HepG2 (cell line): ENCODE data around the gene SUV39H2. TPM values are rescaled to one million over a fixed set of nuclear protein-coding genes. Genes with fewer than 3 reads are reported as not detected.

Experiments
- MTF2 ChIP-seq: sonication (generic); formaldehyde crosslinking; IDR thresholded peaks from 2 replicates; pipeline ENCODE4 v1.5.0; 2020; ENCODE audit warnings: missing genetic modification reagents, borderline replicate concordance
- POLR2AphosphoS2 ChIP-seq: IDR thresholded peaks from 2 replicates; pipeline ENCODE4 v1.6.1; 2011; ENCODE audit warnings: low read depth, low read length, improper control_type of control experiment
- ZFP82 ChIP-seq: sonication (generic); formaldehyde crosslinking; IDR thresholded peaks from 2 replicates; pipeline ENCODE4 v1.5.1; 2020; ENCODE audit warnings: mild to moderate bottlenecking, missing genetic modification reagents, borderline replicate concordance
- ZNF136 ChIP-seq: sonication (generic); formaldehyde crosslinking; IDR thresholded peaks from 2 replicates; pipeline ENCODE4 v1.8.1; 2022; ENCODE audit warnings: low read depth, mild to moderate bottlenecking, moderate library complexity, missing genetic modification reagents
- polyA plus RNA-seq, 8 experiments: library from polyadenylated mRNA; depleted of rRNA in 3 of 8; stranded (reverse) in 7 of 8; unstranded in 1 of 8; fragments of >200 nt; fragmentation: Illumina TruSeq in 4 of 8; extraction: Trizol in 4 of 8; gene quantifications; 2 replicates each; pipeline versions ENCODE4 v1.2.1 to v1.2.3, GENCODE V29; 2011 to 2016; ENCODE audit warnings: low read depth in 4 of 8, missing spikeins in 1 of 8, mixed read lengths in 1 of 8; ENCODE audit not compliant: insufficient read depth in 1 of 8
- total RNA-seq, 5 experiments: library from RNA; depleted of rRNA; stranded (reverse); fragments of >200 nt; fragmentation: Illumina TruSeq; extraction: Trizol; gene quantifications; 2 replicates each; pipeline ENCODE4 v1.2.3, GENCODE V29; 2016; ENCODE audit warnings: low read depth in 1 of 5
- TF ChIP-seq, protein P1 (sequence below): sonication (generic); formaldehyde crosslinking; IDR thresholded peaks from 2 replicates; pipeline ENCODE4 v1.4.0; 2020; ENCODE audit warnings: missing genetic modification reagents, borderline replicate concordance
- TF ChIP-seq, protein P2 (sequence below): sonication (generic); formaldehyde crosslinking; IDR thresholded peaks from 2 replicates; pipeline ENCODE4 v1.4.0; 2020; ENCODE audit warnings: mild to moderate bottlenecking, missing genetic modification reagents, borderline replicate concordance
- TF ChIP-seq, protein P3 (sequence below): sonication (generic); formaldehyde crosslinking; IDR thresholded peaks from 2 replicates; pipeline ENCODE4 v1.5.0; 2020; ENCODE audit warnings: mild to moderate bottlenecking, missing genetic modification reagents
- TF ChIP-seq, protein P4 (sequence below): sonication (generic); formaldehyde crosslinking; IDR thresholded peaks from 2 replicates; pipeline ENCODE4 v1.5.0; 2020; ENCODE audit warnings: missing genetic modification reagents
- TF ChIP-seq, protein P5 (sequence below): sonication (generic); formaldehyde crosslinking; IDR thresholded peaks from 2 replicates; pipeline ENCODE4 v1.4.0; 2020; ENCODE audit warnings: missing genetic modification reagents, borderline replicate concordance
- TF ChIP-seq, protein P6 (sequence below): sonication (generic); formaldehyde crosslinking; conservative IDR thresholded peaks from 2 replicates; pipeline ENCODE4 v1.4.0; 2020; ENCODE audit warnings: mild to moderate bottlenecking, missing genetic modification reagents, moderate library complexity
- TF ChIP-seq, protein P7 (sequence below): sonication (generic); formaldehyde crosslinking; IDR thresholded peaks from 2 replicates; pipeline ENCODE4 v1.8.1; 2023; ENCODE audit warnings: mild to moderate bottlenecking, inconsistent platforms, moderate library complexity, missing genetic modification reagents, borderline replicate concordance

SUV39H2 gene
- total and polyA plus RNA-seq, 2 of the 13 experiments (the other 11 are each of a cell fraction or from before 2014, with no cell fraction given) = 9.0 to 44.3 TPM

DNA sequence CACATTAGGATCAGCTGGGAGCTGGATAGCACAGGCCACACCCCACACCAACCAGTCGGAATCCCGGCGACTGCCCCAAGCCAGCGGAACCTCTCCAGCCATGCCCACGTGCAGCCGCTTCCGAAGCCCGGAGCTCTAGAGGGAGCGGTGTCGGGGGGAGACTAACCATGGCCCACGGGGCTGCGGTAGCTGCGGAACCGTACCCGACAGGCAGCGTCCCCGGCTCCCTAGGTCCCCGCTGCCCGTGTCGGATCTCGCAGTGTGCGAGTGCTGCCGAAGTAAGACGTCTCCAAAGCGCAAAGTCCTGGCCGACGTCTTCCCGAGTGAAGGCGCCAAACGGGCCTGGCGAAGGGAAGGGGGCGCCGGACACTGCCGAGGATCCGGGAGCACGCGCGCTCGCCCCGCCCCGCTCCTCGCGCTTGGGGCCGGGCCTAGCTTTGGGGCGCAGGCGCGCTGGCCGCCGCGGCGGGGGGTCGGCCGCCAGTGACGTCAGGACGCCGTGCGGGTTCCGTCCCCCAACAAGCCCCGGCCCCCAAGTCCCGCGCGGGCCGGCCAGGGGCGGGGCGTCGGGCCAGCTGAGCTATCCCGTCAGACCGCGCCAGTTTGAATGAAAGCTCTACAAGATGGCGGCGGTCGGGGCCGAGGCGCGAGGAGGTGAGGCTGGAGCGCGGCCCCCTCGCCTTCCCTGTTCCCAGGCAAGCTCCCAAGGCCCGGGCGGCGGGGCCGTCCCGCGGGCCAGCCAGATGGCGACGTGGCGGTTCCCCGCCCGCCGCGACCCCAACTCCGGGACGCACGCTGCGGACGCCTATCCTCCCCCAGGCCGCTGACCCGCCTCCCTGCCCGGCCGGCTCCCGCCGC lies at the start of gene SUV39H2 (continued):
- TF ChIP-seq, protein P1, sequence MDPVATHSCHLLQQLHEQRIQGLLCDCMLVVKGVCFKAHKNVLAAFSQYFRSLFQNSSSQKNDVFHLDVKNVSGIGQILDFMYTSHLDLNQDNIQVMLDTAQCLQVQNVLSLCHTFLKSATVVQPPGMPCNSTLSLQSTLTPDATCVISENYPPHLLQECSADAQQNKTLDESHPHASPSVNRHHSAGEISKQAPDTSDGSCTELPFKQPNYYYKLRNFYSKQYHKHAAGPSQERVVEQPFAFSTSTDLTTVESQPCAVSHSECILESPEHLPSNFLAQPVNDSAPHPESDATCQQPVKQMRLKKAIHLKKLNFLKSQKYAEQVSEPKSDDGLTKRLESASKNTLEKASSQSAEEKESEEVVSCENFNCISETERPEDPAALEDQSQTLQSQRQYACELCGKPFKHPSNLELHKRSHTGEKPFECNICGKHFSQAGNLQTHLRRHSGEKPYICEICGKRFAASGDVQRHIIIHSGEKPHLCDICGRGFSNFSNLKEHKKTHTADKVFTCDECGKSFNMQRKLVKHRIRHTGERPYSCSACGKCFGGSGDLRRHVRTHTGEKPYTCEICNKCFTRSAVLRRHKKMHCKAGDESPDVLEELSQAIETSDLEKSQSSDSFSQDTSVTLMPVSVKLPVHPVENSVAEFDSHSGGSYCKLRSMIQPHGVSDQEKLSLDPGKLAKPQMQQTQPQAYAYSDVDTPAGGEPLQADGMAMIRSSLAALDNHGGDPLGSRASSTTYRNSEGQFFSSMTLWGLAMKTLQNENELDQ (CRISPR knock-in tag) = no peak
- TF ChIP-seq MTF2 (CRISPR knock-in tag) (no peak; the same call in 1 of the 2 replicates), ZNF136 (CRISPR knock-in tag) (peak; percentile 80; the same call in 1 of the 2 replicates), ZFP82 (CRISPR knock-in tag) (0 out of 2 replicates have a peak, but pooled peaks have one; percentile 55), POLR2AphosphoS2 (no peak)
- TF ChIP-seq, protein P2, sequence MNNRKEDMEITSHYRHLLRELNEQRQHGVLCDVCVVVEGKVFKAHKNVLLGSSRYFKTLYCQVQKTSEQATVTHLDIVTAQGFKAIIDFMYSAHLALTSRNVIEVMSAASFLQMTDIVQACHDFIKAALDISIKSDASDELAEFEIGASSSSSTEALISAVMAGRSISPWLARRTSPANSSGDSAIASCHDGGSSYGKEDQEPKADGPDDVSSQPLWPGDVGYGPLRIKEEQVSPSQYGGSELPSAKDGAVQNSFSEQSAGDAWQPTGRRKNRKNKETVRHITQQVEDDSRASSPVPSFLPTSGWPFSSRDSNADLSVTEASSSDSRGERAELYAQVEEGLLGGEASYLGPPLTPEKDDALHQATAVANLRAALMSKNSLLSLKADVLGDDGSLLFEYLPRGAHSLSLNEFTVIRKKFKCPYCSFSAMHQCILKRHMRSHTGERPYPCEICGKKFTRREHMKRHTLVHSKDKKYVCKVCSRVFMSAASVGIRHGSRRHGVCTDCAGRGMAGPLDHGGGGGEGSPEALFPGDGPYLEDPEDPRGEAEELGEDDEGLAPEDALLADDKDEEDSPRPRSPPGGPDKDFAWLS (CRISPR knock-in tag) = no peak
- TF ChIP-seq, protein P3, sequence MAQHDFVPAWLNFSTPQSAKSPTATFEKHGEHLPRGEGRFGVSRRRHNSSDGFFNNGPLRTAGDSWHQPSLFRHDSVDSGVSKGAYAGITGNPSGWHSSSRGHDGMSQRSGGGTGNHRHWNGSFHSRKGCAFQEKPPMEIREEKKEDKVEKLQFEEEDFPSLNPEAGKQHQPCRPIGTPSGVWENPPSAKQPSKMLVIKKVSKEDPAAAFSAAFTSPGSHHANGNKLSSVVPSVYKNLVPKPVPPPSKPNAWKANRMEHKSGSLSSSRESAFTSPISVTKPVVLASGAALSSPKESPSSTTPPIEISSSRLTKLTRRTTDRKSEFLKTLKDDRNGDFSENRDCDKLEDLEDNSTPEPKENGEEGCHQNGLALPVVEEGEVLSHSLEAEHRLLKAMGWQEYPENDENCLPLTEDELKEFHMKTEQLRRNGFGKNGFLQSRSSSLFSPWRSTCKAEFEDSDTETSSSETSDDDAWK = no peak
- TF ChIP-seq, protein P4, sequence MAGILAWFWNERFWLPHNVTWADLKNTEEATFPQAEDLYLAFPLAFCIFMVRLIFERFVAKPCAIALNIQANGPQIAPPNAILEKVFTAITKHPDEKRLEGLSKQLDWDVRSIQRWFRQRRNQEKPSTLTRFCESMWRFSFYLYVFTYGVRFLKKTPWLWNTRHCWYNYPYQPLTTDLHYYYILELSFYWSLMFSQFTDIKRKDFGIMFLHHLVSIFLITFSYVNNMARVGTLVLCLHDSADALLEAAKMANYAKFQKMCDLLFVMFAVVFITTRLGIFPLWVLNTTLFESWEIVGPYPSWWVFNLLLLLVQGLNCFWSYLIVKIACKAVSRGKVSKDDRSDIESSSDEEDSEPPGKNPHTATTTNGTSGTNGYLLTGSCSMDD (CRISPR knock-in tag) = no peak
- TF ChIP-seq, protein P5, sequence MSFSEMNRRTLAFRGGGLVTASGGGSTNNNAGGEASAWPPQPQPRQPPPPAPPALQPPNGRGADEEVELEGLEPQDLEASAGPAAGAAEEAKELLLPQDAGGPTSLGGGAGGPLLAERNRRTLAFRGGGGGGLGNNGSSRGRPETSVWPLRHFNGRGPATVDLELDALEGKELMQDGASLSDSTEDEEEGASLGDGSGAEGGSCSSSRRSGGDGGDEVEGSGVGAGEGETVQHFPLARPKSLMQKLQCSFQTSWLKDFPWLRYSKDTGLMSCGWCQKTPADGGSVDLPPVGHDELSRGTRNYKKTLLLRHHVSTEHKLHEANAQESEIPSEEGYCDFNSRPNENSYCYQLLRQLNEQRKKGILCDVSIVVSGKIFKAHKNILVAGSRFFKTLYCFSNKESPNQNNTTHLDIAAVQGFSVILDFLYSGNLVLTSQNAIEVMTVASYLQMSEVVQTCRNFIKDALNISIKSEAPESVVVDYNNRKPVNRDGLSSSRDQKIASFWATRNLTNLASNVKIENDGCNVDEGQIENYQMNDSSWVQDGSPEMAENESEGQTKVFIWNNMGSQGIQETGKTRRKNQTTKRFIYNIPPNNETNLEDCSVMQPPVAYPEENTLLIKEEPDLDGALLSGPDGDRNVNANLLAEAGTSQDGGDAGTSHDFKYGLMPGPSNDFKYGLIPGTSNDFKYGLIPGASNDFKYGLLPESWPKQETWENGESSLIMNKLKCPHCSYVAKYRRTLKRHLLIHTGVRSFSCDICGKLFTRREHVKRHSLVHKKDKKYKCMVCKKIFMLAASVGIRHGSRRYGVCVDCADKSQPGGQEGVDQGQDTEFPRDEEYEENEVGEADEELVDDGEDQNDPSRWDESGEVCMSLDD (CRISPR knock-in tag) = no peak; the same call in 1 of the 2 replicates
- TF ChIP-seq, protein P6, sequence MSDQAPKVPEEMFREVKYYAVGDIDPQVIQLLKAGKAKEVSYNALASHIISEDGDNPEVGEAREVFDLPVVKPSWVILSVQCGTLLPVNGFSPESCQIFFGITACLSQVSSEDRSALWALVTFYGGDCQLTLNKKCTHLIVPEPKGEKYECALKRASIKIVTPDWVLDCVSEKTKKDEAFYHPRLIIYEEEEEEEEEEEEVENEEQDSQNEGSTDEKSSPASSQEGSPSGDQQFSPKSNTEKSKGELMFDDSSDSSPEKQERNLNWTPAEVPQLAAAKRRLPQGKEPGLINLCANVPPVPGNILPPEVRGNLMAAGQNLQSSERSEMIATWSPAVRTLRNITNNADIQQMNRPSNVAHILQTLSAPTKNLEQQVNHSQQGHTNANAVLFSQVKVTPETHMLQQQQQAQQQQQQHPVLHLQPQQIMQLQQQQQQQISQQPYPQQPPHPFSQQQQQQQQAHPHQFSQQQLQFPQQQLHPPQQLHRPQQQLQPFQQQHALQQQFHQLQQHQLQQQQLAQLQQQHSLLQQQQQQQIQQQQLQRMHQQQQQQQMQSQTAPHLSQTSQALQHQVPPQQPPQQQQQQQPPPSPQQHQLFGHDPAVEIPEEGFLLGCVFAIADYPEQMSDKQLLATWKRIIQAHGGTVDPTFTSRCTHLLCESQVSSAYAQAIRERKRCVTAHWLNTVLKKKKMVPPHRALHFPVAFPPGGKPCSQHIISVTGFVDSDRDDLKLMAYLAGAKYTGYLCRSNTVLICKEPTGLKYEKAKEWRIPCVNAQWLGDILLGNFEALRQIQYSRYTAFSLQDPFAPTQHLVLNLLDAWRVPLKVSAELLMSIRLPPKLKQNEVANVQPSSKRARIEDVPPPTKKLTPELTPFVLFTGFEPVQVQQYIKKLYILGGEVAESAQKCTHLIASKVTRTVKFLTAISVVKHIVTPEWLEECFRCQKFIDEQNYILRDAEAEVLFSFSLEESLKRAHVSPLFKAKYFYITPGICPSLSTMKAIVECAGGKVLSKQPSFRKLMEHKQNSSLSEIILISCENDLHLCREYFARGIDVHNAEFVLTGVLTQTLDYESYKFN (CRISPR knock-in tag) = peak; percentile 22
- TF ChIP-seq, protein P7, sequence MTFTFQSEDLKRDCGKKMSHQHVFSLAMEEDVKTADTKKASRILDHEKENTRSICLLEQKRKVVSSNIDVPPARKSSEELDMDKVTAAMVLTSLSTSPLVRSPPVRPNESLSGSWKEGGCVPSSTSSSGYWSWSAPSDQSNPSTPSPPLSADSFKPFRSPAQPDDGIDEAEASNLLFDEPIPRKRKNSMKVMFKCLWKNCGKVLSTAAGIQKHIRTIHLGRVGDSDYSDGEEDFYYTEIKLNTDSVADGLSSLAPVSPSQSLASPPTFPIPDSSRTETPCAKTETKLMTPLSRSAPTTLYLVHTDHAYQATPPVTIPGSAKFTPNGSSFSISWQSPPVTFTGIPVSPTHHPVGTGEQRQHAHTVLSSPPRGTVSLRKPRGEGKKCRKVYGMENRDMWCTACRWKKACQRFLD (CRISPR knock-in tag) = peak; percentile 55; the same call in 1 of the 2 replicates
